RPMI7951 (cell line): ENCODE data around the gene PEX3. TPM values are rescaled to one million over a fixed set of nuclear protein-coding genes. Genes with fewer than 3 reads are reported as not detected.
"Not testable (repeated sequence)": the region's sequence is repeated elsewhere in the genome, so short reads cannot be mapped to it uniquely, and the experiment has no call there.

Experiments used
- DNase-seq: peaks from one replicate; pipeline ENCODE4 v3.0.0-alpha.2; 2012; ENCODE audit warnings: low read depth
- total RNA-seq: library from RNA; depleted of rRNA; stranded (reverse); fragments of >200 nt; shearing (Covaris generic); gene quantifications from 2 replicates; pipeline ENCODE4 v1.2.3, GENCODE V29; 2014

The PEX3 gene
- total RNA-seq, 1 experiment from 2014 or later: 41.6 TPM

DNA sequence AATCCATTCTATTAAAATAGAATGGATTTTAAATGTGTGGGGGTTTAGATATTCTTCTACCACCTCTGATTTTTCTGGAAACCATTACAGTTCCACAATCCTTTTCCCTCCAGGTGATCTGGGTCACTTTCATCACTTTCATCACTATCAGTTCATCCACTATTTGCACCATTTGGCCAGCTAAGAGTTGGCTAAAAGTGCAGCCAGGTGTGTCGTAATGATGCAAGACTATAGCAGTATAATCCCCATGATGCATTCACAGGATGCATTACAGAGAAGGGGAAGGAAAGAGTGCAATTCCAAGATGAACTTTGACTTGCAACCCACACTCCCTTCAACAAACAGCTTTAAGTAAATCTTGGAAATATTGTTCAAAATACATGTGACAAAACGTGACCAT lies 56.0 kb downstream of the PEX3 start:
- no peak for DNase-seq

- DNase-seq: peak; percentile 18
Measured at GRCh38 chr6:143507358-143508145, 56.9 kb downstream of the PEX3 start.

DNA sequence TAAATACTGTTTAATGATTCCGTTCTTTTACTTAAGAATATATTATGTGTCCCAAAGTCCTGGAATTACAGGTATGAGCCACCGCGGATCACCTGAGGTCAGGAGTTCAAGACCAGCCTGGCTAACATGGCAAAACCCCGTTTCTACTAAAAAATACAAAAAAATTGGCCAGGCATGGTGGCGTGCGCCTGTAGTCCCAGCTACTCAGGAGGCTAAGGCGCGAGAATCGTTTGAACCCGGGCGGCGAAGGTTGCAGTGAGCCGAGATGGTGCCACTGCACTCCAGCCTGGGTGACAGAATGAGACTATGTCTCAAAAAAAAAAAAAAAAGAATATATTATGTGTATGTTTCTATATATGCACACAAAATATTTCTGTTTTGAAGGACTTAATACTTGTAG lies 59.7 kb downstream of the PEX3 start:
- DNase-seq: not testable (repeated sequence)

- peak; percentile 91 for DNase-seq
Measured at GRCh38 chr6:143510991-143511891, 60.6 kb downstream of the PEX3 start, which contains the start of gene FUCA2. TSS of gene FUCA2 (minus strand) at chr6:143511720. CDS start at chr6:143511634, 86 bp downstream.

DNA sequence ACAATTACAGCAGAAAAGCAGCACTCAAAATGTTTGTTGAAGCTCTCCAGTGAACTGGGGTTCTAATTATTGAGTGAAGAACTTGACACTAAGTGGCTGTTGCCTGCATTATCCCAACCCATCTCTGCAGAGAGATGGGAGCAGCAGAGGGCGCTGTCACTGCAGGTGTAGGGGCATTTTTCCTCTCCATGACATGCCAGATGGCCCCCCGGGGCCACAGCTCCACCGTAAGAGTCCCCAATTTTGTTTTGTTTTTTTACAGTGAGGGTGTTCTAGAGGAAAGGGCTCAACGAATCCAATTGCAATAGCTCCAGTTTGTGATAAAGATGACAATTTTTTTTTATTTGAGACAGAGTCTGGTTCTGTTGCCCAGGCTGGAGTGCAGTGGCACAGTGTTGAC lies 62.8 kb downstream of the PEX3 start:
- DNase-seq: no peak

GRCh38 chr6:143515061-143515760 lies 64.6 kb downstream of the PEX3 start:
- DNase-seq: peak; percentile 68

DNA sequence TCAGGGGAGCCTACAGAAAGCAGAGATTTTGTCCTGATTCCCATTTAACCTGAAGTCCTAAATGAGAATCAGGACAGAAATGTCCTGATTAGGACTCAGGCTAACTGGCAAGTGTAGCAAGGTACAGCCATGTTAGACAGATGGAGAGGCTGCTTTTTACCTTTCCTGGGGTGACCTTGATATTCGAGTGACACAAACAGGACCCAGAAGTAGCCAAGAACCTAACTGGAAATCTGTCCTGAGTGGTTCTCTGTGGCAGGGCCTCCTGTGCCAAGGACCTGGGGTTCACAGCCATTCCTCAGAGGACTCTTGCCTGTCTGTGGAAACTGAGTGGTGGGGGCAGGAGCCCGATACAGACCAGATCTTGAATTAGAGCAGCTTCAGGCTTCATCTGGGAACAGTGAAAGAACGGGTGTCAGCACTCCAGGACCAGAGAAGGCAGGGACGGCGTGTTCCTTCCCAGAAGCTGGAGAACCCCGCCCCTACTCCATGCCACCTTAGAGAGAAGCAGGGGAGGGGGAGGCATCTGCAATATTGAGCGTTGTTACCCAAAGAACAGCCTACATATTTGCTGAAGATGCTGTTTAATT lies 65.3 kb downstream of the PEX3 start:
- DNase-seq: no peak

DNA sequence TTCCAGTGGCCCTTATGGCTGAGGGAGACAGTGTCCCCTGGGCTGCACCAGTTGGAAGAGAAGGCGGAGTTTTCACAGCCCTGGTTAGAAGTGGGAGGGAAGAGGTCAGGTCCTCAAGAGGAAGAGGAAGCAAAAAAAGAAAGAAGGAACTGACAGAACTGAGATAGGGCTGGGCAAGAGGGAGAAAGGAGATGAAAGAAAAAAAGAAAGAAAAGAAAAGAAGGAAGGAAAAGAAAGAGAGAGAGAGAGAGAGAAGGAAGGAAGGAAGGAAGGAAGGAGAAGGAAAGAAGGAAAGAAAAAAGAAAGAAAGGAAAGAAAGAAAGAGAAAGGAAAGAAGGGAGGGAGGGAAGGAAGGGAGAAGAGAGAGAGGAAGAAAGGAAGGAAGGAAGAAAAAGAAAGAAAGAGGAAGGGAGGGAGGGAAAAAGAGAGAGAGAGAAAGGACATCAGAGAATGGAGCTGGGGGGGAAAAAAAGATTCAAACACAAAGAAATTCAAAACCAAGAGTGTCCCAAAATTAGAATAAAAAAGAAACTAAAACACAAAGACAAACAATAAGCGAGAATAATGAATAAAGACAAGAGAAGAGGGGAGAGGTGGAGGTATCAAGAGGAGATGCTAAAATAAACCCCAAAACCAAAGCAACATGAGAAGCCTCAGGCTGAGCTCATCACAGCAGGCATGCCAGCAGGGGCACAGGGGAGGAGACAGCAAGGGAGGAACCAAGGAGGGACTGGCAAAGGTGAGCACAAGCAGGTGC lies 66.3 kb downstream of the PEX3 start:
- no peak for DNase-seq

GRCh38 chr6:143517447-143517773 lies 66.8 kb downstream of the PEX3 start:
- DNase-seq: no peak

DNA sequence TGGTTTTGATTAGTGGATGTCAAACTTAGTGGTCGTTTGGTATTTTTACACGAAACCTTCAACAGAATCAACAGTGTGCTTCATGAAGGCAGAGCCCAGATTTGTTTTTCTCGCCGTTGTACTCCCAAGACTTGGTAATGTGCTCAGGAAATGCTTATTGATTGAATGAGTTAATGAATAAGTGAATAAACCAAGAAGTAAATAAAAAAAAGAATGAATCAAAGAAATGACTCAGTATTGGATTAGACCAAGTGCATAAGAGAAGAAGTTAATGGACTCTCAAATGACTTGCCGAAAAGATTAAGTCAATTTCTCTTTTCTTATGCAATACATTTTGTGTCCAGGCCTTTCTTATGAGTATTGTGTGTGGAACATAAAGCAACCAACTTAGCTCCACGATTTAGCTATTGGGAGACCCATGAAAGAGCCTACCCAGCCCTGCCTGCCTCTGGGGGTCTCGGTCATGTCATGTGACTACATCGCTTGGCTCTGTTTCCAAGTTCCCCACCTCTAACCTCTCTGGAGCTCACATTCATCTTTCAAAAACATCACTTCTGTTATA lies 71.5 kb downstream of the PEX3 start:
- DNase-seq: no peak

DNA sequence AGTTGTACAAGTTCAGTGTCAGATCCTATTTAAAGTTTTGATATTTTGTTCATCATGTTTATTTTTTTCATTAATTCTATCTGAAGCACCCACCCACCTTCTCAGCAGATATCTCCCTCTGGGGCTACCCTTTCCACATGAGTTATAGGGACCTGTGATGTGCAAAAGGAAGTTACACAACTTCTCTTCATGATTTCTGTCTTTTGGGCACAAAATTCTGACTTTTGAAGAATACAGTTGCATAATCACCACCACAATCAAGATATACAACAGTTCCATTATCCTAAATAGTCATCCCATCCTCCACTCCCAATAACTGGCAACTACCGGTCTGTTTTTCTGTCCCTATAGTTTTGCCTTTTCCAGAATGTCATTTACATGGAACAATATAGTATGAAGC lies 74.8 kb downstream of the PEX3 start:
- DNase-seq: no peak

- no peak for DNase-seq
Measured at GRCh38 chr6:143527677-143528076, 77.1 kb downstream of the PEX3 start.

GRCh38 chr6:143528164-143528811 lies 77.7 kb downstream of the PEX3 start:
- no peak for DNase-seq

DNA sequence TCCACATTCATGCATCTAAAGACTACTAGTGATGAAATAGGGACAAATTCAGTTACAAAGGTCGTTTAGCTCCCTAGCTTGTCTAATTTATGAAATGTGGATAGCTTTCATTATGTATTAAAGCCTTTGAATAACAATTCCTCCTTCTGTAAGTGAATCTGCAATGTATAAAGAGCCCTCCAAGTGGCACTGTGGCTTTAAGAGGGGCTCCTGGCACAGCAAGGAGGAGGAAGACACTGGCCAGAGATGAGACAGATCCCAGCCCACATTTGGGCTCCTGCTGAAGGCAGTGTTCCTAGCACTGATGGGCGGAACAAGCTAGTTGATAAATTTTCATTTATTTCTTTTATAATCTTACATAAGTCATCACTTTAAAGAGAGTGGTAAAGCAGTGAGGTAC lies 78.5 kb downstream of the PEX3 start:
- DNase-seq: peak; percentile 24

GRCh38 chr6:143531720-143532499 lies 81.3 kb downstream of the PEX3 start:
- no peak for DNase-seq

- DNase-seq: no peak
Measured at GRCh38 chr6:143535189-143535614, 84.6 kb downstream of the PEX3 start.

GRCh38 chr6:143536461-143536865 lies 85.9 kb downstream of the PEX3 start:
- peak; percentile 55 for DNase-seq

GRCh38 chr6:143536866-143537691 lies 86.5 kb downstream of the PEX3 start:
- peak; percentile 52 for DNase-seq
